ENCODE results near the gene ANKRD23.
A peak's percentile ranks its signal among the peaks of the same experiment; 100 is the strongest.
"Not testable (repeated sequence)": the region's sequence is repeated elsewhere in the genome, so short reads cannot be mapped to it uniquely, and the experiment has no call there.

Gene ANKRD23

GRCh38 chr2:96799623-96799935 lies 44.2 kb downstream of the ANKRD23 start:
- DNase-seq (ENCODE audit: low read depth, low spot score), result no peak

DNA sequence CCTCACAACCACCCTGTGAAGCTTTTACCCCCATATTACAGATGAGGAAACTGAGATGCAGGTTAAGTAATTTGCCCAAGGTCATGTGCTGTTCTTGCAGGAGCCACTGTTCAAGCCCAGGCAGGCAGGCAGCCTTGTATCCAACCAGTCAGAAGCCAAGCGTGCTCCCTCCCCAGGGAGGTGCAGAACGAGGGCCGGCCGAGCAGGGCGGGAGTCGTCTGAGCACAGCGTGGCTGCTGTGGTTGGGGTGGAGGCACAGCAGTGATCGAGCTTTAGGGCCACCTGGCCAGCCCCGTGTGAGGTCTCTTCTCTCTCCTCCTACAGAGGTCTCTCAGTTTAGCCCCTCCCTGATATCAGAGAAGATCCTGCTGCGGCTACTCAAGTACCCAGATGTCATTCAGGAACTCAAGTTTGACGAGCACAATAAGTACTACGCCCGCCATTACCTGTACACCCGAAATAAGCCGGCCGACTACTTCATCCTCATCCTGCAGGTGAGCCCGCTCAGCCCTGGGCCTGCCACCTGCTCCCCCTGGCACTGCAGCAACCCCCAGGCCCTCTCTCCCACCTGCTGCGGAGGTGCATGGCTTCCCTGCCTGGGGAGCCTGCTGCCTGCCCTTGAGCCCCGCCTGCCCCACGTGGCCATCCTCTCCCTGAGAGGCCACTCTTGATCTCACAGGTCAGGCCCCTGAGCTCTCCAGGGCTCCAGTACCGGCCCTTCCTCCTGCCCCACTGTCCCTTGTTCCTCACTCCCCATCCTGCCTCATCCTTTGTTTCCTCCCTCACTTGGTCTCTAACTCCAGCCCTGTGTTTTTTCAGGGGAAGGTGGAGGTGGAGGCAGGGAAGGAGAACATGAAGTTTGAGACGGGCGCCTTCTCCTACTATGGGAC lies 44.8 kb downstream of the ANKRD23 start:
- no peak for DNase-seq (ENCODE audit: low read depth, low spot score)

- DNase-seq (ENCODE audit: low read depth, low spot score), result no peak
These were observed 46.7 kb downstream of the ANKRD23 start for GRCh38 chr2:96797066-96797625.

DNA sequence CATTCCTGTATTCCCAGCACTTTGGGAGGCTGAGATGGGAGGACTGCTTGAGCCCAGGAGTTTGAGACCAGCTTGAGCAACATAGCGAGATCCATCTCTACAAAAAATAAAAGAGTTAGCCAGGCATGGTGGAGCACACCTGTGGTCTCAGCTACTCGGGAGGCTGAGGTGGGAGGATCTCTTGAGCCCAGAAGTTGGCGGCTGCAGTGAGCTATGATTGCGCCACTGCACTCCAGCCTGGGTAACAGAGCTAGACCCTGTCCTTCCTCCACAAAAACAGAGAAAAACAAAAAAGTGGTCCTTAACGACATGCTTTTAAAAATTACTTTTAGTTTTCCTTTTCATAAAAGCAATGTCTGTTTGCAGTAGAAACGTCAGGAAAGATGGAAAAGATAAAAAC lies 47.3 kb downstream of the ANKRD23 start:
- not testable (repeated sequence) for DNase-seq (ENCODE audit: low read depth, low spot score)

DNA sequence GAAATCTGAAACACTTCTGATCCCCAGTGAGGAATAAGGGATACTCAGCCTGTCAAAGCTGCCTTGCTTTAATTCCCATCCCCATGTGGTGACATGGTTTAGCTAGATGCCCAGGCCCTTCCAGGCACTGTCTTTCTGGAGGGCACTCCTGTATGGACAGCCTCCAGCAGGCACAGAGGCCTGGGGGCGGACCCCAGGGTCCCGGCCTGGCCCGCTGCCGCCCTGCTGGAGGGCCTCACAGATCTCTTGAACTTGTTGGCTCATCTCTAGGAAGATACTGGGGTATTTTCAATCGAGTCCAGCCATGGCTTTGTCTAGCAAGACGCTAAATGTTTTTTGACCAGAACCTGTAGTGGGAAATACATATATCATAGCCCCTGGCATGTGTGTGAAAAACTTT lies 48.7 kb downstream of the ANKRD23 start:
- DNase-seq (ENCODE audit: low read depth, low spot score), result no peak

- DNase-seq (ENCODE audit: low read depth, low spot score), result no peak
These were observed 50.8 kb downstream of the ANKRD23 start for GRCh38 chr2:96792772-96793749.

DNA sequence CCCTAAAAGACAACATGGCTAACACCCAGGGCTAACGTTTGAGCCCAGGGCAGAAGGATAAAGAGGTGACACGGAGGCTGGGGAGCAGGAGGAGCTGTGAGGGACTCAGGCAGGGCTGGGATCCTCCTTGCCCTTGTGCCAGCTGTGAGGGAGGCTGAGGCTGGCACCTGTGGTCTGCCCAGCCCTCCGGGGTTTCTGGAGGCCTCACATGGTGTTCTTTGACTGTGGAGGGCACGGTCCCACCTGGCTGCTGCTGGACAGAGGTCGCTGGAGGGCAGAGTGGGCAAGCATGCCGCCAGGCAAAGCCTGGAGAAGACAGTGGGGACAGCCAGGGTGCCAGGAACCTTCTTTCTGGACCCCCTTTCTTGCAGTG lies 54.6 kb downstream of the ANKRD23 start:
- no peak for DNase-seq (ENCODE audit: low read depth, low spot score)

DNA sequence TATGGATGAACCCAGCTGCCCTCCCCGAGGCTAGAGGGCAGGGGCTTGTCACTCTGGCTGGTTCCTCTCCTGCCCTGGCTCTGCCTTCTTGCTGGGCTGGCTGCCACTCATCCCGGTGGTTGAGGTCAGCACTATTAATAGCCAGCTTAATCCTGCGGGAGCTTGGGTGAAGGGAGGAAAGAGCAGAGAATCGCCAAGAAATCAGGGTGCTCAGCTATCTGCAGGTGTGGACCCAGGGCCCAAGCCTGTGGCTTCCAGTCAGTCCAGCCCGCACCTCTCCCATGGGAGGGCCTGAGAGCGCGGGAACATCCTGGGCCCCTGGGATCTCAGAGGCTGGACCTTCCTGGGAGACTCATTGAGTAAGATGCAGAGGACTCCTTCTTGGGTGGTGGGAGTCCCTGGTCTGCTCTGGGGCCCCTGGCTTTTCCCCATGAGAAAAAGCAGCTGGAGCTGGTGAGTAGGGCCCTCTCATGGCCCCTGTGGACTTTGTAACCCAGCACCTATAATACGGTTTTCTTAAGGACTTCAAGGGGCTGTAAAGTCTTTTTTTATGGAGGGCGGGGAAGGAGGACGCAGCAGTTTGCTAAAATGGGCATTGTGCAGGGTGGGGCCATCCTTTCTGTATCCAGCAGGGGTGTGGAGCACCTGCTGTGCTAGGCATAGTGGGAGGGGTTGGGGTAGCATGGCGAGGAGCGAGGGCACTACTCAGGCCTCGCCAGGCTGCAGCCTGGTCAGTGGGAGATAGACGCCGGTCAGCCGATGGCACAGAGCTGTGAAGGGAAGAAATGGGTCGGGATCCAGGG lies 55.2 kb downstream of the ANKRD23 start:
- peak; percentile 55 for DNase-seq (ENCODE audit: low read depth, low spot score)

Measured in ELF-1 (cell line).